Heart right ventricle (tissue), 16 donors: ENCODE data around the gene PPM1H. TPM values are rescaled to one million over a fixed set of nuclear protein-coding genes. Genes with fewer than 3 reads are reported as not detected.

Source experiments
- ATAC-seq, 8 donors: fragments of 200-7000 bp; cut with Tn5 transposase; one replicate each; pipeline ENCODE4 v1.9.1; 2020; ENCODE audit warnings: mild to moderate bottlenecking in 8 of 8, moderate library complexity in 8 of 8, moderate number of reproducible peaks in 1 of 8
- DNase-seq, 2 donors: peaks; one replicate each; pipeline ENCODE4 v3.0.0-alpha.2; 2020
- H3K27ac ChIP-seq, 10 donors: fragments of 200-600 bp; sonication (generic) in 2 of 10; one replicate each; pipeline versions ENCODE4 v1.5.0 to v1.8.0; 2020 to 2022; ENCODE audit warnings: mild to moderate bottlenecking in 3 of 10
- H3K27me3 ChIP-seq, 7 donors: fragments of 200-600 bp; one replicate each; pipeline ENCODE4 v1.8.0; 2021 to 2022; ENCODE audit warnings: mild to moderate bottlenecking in 2 of 7
- H3K36me3 ChIP-seq, 9 donors: fragments of 200-600 bp; sonication (generic) in 1 of 9; one replicate each; pipeline versions ENCODE4 v1.5.0 to v1.8.0; 2020 to 2022; ENCODE audit warnings: mild to moderate bottlenecking in 2 of 9
- H3K4me1 ChIP-seq, 9 donors: fragments of 200-600 bp; sonication (generic) in 1 of 9; one replicate each; pipeline versions ENCODE4 v1.5.0 to v1.8.0; 2020 to 2022; ENCODE audit warnings: mild to moderate bottlenecking in 4 of 9
- H3K4me3 ChIP-seq, 10 donors: fragments of 200-600 bp; sonication (generic) in 2 of 10; one replicate each; pipeline versions ENCODE4 v1.5.0 to v1.8.0; 2020 to 2022; ENCODE audit warnings: mild to moderate bottlenecking in 7 of 10, moderate library complexity in 2 of 10
- H3K9me3 ChIP-seq, 11 donors: fragments of 200-600 bp in 10 of 11; sonication (generic) in 2 of 11; one replicate each; pipeline versions ENCODE4 v1.5.0 to v1.8.0; 2013 to 2022; ENCODE audit warnings: mild to moderate bottlenecking in 2 of 11, control low read depth in 1 of 11, moderate library complexity in 1 of 11
- WGBS, 2 donors: extraction: QIAGEN DNeasy Blood & Tissue Kit; methylation state at CpG; one replicate each; pipeline ENCODE4 v1.1.7; 2013; ENCODE audit warnings: inconsistent platforms in 1 of 2; 5-methylcytosine and 5-hydroxymethylcytosine counted together
- intact Hi-C, 10 donors: fragments of 100-400 bp; cut with DNase I; formaldehyde crosslinking; loops; one replicate each; pipeline versions ENCODE4 v1.11.1 to v1.14.2; 2022
- polyA plus RNA-seq, 2 donors: library from polyadenylated mRNA; stranded (reverse); fragments of 200-250 nt; gene quantifications; one replicate each; pipeline ENCODE4 v1.2.3, GENCODE V29; 2013
- total RNA-seq, 10 donors: library from RNA; stranded (reverse); fragmentation: NEBNext Ultra II Directional in 3 of 10; extraction: Animal tissue kit (Norgen Biotek cat#: 25700) in 3 of 10; gene quantifications; one replicate each; pipeline versions ENCODE4 v1.2.1 to v1.2.4, GENCODE V29; 2021 to 2023
- TF ChIP-seq, protein P1 (sequence below), 9 donors: fragments of 200-600 bp; sonication (generic) in 2 of 9; IDR thresholded peaks; one replicate each; pipeline versions ENCODE4 v1.5.0 to v1.8.0; 2021 to 2022; ENCODE audit warnings: antibody characterized with exemption in 9 of 9, mild to moderate bottlenecking in 5 of 9, moderate library complexity in 1 of 9
- donor health status: Arrhythmogenic right ventricular cardiomyopathy.
- donor health status: ischemic (EF 13 %, LVEDD 7.1; RV severe dilation, severe dysfunction).
- donor health status: healthy with polysubstance abuse.
- donor health status: DM: no; HTN: yes; CAD: no.
- donor health status: DM: no; HTN: no; CAD: no.
- donor health status: ischemic (EF 25% LVEDD 6.9; RV normal size, moderate dysfunction).
- donor health status: ischemic (EF 25% LVEDD 5.7; RV mildly dilated, moderate dysfunction).
- donor health status: healthy.
- donor health status: DM: yes; HTN: yes; CAD: no.
- donor health status: Ischemic cardiomyopathy.
- donor health status: ischemic (EF 35%, LVEDD 5.7; RV mildly dilated, moderate dysfunction).
- donor health status: nonischemic (EF 11% LVEDD 7.7; RV severe dilation, severe dysfunction).
- donor health status: DM: yes; HTN: yes; CAD: no.
- donor health status: PGD.
- donor health status: ischemic (EF 29% LVEDD 5.4; RV normal size, mild dysfunction).
- donor health status: nonischemic (EF 23%, LVEDD 6.1; RV moderate dilation, normal function).

PPM1H gene
- total and polyA plus RNA-seq, 12 donors, result 0.62 to 7.1 (median 5.3) TPM

DNA sequence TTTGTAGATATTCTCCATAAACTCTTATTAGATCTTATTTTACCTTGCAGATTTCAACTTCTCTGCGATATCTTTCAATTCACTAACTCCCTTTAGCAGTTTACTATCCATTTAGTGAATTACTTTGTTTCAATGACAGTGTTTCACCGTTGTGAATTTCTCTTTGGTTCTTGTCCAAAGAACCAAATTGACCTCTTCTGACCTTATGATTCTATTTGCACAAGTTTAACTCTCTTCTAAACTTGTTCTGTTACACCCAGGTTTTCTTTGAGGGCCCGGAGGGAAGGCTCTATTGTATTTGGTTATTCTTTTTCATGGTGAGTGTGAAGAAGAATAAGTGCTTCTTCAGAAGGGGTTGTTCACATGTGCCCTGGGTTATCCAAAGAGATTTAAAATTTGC lies 281.6 kb downstream of the PPM1H start:
- TF ChIP-seq, protein P1, sequence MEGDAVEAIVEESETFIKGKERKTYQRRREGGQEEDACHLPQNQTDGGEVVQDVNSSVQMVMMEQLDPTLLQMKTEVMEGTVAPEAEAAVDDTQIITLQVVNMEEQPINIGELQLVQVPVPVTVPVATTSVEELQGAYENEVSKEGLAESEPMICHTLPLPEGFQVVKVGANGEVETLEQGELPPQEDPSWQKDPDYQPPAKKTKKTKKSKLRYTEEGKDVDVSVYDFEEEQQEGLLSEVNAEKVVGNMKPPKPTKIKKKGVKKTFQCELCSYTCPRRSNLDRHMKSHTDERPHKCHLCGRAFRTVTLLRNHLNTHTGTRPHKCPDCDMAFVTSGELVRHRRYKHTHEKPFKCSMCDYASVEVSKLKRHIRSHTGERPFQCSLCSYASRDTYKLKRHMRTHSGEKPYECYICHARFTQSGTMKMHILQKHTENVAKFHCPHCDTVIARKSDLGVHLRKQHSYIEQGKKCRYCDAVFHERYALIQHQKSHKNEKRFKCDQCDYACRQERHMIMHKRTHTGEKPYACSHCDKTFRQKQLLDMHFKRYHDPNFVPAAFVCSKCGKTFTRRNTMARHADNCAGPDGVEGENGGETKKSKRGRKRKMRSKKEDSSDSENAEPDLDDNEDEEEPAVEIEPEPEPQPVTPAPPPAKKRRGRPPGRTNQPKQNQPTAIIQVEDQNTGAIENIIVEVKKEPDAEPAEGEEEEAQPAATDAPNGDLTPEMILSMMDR (IDR thresholded peaks at IDR 0.05), result no peak
- Histone ChIP-seq H3K4me1 (peaks cover 0 to 9% (median 0%) of the 10 kb centered on the region in 9 donors), H3K27ac (no peak overlapping the region), H3K36me3 (peaks cover 0 to under 1% (median 0%) of the 10 kb centered on the region in 9 donors), H3K4me3 (no peak overlapping the region), H3K27me3 (no peaks in the 10 kb centered on the region), H3K9me3 (no peaks in the 10 kb centered on the region)
- ATAC-seq (no peak), DNase-seq (no peak)
- WGBS, 2 donors, result 64 to 66% methylated on average over 3 of the region's 3 CpGs
- intact Hi-C loops, result no loop called here

DNA sequence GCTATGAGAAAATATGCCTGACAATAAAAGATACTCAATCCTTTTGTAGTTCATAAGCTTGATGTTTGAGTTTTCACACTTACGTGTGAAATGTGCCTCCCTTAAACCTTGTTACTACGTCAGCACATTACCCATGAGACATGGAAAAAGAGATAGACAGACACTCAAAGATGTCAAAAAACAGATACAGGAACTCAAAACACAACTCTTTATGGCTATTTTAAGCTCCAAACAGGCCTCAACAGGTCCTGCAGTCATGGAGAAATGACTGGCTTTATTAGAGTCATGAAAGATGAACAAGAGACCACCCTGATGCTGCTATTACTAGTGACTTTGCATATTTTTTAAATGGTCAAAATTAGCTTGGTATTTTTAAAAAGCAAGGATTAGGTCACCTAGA lies 283.8 kb downstream of the PPM1H start:
- TF ChIP-seq, protein P1 (IDR thresholded peaks at IDR 0.05), result no peak
- Histone ChIP-seq H3K36me3 (peaks cover 0 to 12% (median 0%) of the 10 kb centered on the region in 9 donors), H3K27ac (no peak overlapping the region), H3K4me1 (peaks cover 0 to 13% (median 0%) of the 10 kb centered on the region in 9 donors), H3K9me3 (no peaks in the 10 kb centered on the region), H3K27me3 (no peaks in the 10 kb centered on the region), H3K4me3 (no peak overlapping the region)
- WGBS, 2 donors, result 69% methylated on average over 2 of the region's 2 CpGs
- DNase-seq (no peak), ATAC-seq (no peak)
- intact Hi-C loops, result no loop called here

DNA sequence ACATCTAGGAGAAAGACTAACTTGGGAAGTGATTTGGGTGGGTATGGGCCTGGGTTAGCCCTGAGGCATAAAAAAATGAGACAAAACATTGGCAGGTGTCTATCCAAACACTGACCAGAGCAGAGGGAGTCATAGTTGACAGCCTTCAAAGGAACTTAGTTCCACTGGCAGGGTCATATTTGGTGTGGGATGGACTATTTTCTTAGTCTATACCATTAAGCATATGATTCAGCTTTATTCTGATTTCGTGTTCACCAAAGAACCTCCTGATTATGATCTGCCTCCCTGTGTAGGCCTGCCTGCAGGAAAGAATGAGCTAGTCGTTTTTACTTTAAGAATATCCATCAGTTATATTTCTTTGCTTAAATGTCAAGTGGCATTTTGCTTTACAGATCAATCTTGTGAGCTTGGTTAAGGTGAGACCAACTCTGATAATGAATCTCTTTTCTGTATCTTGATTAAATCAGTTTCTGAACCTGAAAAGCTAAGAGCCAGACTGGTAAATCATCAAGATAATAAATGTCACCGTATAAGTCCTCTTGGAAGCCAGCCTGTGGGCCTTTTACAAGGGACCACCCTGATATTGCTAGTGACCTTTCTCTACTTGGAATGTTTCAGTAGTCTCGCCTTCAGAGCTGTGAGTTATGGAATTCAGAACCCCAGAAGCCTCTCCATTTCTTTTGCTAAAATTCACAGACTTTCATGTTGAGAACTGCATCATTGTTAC lies 285.4 kb downstream of the PPM1H start:
- intact Hi-C loops, result loop anchor here in 1 of 10 donors (10.0 kb wide), 1 partner anchor 45 kb away; no protein-coding TSS in a partner anchor
- DNase-seq (no peak), ATAC-seq (no peak)
- Histone ChIP-seq H3K9me3 (no peaks in the 10 kb centered on the region), H3K4me1 (peaks cover 0 to 13% (median 0%) of the 10 kb centered on the region in 9 donors), H3K4me3 (no peak overlapping the region), H3K36me3 (peaks cover 0 to 15% (median 0%) of the 10 kb centered on the region in 9 donors), H3K27me3 (no peaks in the 10 kb centered on the region), H3K27ac (no peak overlapping the region)
- 80 to 88% methylated on average over 4 of the region's 4 CpGs for WGBS, 2 donors
- TF ChIP-seq, protein P1 (IDR thresholded peaks at IDR 0.05), result no peak

DNA sequence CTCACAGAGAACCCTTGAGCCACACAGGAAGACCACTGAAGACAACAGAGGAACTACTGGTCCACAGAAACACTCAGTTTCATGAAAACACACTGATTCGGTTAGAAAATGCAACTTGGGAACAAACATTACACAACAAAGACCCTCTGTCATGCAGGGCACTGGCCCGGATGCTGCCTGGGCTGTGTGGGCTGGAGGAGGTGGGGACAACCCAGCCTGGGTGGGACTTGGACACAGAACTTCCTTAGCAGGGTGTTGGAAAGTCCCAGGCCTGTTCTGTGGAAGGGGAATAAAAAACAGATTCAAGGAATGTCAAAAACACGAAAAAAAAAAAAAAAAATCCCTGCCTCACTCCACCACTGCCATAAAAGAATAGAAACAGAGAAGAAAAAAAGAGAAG lies 287.4 kb downstream of the PPM1H start:
- ATAC-seq (peak; percentile 85 to 98 (median 94)), DNase-seq (peak; percentile 48 to 59)
- TF ChIP-seq, protein P1 (IDR thresholded peaks at IDR 0.05), result no peak
- H3K9me3 ChIP-seq, result no peaks in the 10 kb centered on the region
- no peaks in the 10 kb centered on the region for H3K27me3 ChIP-seq
- H3K36me3 ChIP-seq, result peaks cover 0 to 17% (median 0%) of the 10 kb centered on the region in 9 donors
- 33 to 55% methylated on average over 3 of the region's 3 CpGs for WGBS, 2 donors
- H3K27ac ChIP-seq, result peak overlapping the region in 8 of 10 donors; percentile 18 to 68 (median 44)
- intact Hi-C loops, result loop anchor here in 1 of 10 donors (10.0 kb wide), 1 partner anchor 47 kb away; no protein-coding TSS in a partner anchor
- H3K4me3 ChIP-seq, result no peak overlapping the region
- peaks cover 0 to 7% (median 0%) of the 10 kb centered on the region in 9 donors for H3K4me1 ChIP-seq
